Lower lobe of right lung (tissue), 2 donors: ENCODE data around the gene KREMEN2. TPM values are rescaled to one million over a fixed set of nuclear protein-coding genes. Genes with fewer than 3 reads are reported as not detected.

Source experiments
- ATAC-seq, 2 donors: fragments of 200-7000 bp; cut with Tn5 transposase; one replicate each; pipeline ENCODE4 v1.9.1; 2020 to 2022; ENCODE audit warnings: mild to moderate bottlenecking in 2 of 2, moderate library complexity in 2 of 2
- DNase-seq: peaks from one replicate; pipeline ENCODE4 v3.0.0-alpha.2; 2020
- H3K27ac ChIP-seq: fragments of 200-600 bp; one replicate; pipeline ENCODE4 v1.8.0; 2022
- H3K27me3 ChIP-seq: fragments of 200-600 bp; one replicate; pipeline ENCODE4 v1.8.0; 2022; ENCODE audit warnings: low read depth
- H3K36me3 ChIP-seq: fragments of 200-600 bp; one replicate; pipeline ENCODE4 v1.8.0; 2022; ENCODE audit warnings: mild to moderate bottlenecking
- H3K4me1 ChIP-seq: fragments of 200-600 bp; one replicate; pipeline ENCODE4 v1.8.0; 2022
- H3K4me3 ChIP-seq: fragments of 200-600 bp; one replicate; pipeline ENCODE4 v1.8.0; 2022; ENCODE audit warnings: mild to moderate bottlenecking
- H3K9me3 ChIP-seq: fragments of 200-600 bp; one replicate; pipeline ENCODE4 v1.8.0; 2022
- intact Hi-C: fragments of 100-400 bp; cut with DNase I; formaldehyde crosslinking; loops from one replicate; pipeline ENCODE4 v1.11.0; 2022
- total RNA-seq: library from RNA; stranded (reverse); fragmentation: NEBNext Ultra II Directional; extraction: Animal tissue kit (Norgen Biotek cat#: 25700); gene quantifications from one replicate; pipeline ENCODE4 v1.2.1, GENCODE V29; 2021
- TF ChIP-seq, protein P1 (sequence below): fragments of 200-600 bp; IDR thresholded peaks from one replicate; pipeline ENCODE4 v1.8.0; 2022; ENCODE audit warnings: antibody characterized with exemption, mild to moderate bottlenecking
- donor health status: DM: no; HTN: yes; CAD: no; lungs with severe emphysema.

Gene KREMEN2
- total RNA-seq, 1 donor from 2014 or later, result not detected

GRCh38 chr16:2934450-2934849 lies 29.6 kb upstream of the KREMEN2 start:
- intact Hi-C loops, result no loop called here
- no peaks in the 10 kb centered on the region for H3K9me3 ChIP-seq
- peaks cover 88% of the 10 kb centered on the region for H3K36me3 ChIP-seq
- no peak overlapping the region for H3K4me3 ChIP-seq
- H3K27me3 ChIP-seq, result no peaks in the 10 kb centered on the region
- ATAC-seq, result no peak
- TF ChIP-seq, protein P1, sequence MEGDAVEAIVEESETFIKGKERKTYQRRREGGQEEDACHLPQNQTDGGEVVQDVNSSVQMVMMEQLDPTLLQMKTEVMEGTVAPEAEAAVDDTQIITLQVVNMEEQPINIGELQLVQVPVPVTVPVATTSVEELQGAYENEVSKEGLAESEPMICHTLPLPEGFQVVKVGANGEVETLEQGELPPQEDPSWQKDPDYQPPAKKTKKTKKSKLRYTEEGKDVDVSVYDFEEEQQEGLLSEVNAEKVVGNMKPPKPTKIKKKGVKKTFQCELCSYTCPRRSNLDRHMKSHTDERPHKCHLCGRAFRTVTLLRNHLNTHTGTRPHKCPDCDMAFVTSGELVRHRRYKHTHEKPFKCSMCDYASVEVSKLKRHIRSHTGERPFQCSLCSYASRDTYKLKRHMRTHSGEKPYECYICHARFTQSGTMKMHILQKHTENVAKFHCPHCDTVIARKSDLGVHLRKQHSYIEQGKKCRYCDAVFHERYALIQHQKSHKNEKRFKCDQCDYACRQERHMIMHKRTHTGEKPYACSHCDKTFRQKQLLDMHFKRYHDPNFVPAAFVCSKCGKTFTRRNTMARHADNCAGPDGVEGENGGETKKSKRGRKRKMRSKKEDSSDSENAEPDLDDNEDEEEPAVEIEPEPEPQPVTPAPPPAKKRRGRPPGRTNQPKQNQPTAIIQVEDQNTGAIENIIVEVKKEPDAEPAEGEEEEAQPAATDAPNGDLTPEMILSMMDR, result no peak
- DNase-seq, result no peak
- no peaks in the 10 kb centered on the region for H3K4me1 ChIP-seq
- no peak overlapping the region for H3K27ac ChIP-seq

DNA sequence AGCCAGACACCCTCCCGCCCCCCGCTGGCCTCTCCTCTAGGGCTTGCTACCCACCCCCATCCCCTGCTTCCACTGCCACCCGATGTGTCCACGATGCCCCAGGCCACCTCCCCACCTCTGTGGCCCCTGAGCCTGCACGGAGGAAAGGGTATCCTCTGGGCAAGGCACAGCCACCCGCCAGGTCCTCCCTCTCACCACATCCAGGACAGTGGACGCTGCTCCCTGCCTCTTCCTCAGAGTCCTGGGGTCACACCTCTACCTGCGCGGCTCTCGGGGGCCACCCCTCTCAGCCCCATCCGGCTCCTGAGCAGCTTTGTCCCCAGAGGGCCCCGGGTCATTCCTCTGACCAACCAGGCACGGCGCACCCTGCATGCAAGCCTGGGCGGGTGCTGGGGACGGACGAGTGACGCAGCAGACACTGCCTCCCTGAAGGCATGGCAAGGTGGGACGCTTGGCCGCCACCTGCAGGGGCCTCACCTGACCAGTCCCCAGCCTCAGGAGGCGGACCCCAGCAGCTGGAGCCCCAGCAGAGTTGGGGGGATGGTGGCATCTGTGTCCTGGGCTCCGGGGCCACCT lies 27.6 kb upstream of the KREMEN2 start:
- Histone ChIP-seq H3K4me1 (no peaks in the 10 kb centered on the region), H3K27ac (no peak overlapping the region), H3K4me3 (no peak overlapping the region), H3K36me3 (peaks cover 90% of the 10 kb centered on the region), H3K9me3 (no peaks in the 10 kb centered on the region), H3K27me3 (no peaks in the 10 kb centered on the region)
- TF ChIP-seq, protein P1, result no peak
- DNase-seq (no peak), ATAC-seq (peak in 1 of 2 donors; percentile 17)
- intact Hi-C loops, result no loop called here

DNA sequence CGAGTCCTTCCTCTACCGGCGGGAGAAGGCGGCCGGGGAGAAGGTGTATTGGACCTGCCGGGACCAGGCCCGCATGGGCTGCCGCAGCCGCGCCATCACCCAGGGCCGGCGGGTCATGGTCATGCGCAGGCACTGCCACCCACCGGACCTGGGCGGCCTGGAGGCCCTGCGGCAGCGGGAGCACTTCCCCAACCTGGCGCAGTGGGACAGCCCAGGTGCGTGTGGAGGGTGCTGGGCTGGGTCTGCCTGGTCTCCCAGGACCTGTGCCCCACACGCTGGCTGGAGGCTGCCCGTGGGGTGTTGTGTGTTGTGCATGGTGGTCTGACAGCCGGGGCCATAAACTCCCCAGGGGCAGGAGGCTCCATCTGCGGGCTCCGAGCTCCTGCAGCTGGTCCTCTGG lies 26.9 kb upstream of the KREMEN2 start:
- H3K36me3 ChIP-seq, result peaks cover 97% of the 10 kb centered on the region
- no peaks in the 10 kb centered on the region for H3K9me3 ChIP-seq
- H3K27ac ChIP-seq, result no peak overlapping the region
- no peaks in the 10 kb centered on the region for H3K27me3 ChIP-seq
- ATAC-seq (peak in 1 of 2 donors; percentile 15), DNase-seq (no peak)
- H3K4me3 ChIP-seq, result no peak overlapping the region
- intact Hi-C loops, result no loop called here
- TF ChIP-seq, protein P1, result no peak
- no peaks in the 10 kb centered on the region for H3K4me1 ChIP-seq

DNA sequence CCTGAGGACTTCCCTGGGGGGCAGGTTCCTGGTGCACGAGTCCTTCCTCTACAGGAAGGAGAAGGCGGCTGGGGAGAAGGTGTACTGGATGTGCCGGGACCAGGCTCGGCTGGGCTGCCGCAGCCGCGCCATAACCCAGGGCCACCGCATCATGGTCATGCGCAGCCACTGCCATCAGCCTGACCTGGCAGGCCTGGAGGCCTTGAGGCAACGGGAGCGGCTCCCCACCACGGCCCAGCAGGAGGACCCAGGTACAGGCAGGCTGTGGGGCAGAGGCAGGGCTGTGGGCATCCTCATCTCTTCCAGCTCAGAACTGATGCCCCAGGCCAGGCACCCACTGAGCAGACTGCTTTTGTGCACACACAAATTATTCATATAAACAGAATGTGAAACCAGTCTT lies 25.9 kb upstream of the KREMEN2 start:
- peaks cover 98% of the 10 kb centered on the region for H3K36me3 ChIP-seq
- TF ChIP-seq, protein P1, result no peak
- intact Hi-C loops, result no loop called here
- H3K4me1 ChIP-seq, result no peaks in the 10 kb centered on the region
- DNase-seq, result no peak
- H3K4me3 ChIP-seq, result no peak overlapping the region
- ATAC-seq, result no peak
- H3K27ac ChIP-seq, result no peak overlapping the region
- H3K9me3 ChIP-seq, result no peaks in the 10 kb centered on the region
- H3K27me3 ChIP-seq, result no peaks in the 10 kb centered on the region

- H3K36me3 ChIP-seq, result peaks cover 90% of the 10 kb centered on the region
- H3K4me1 ChIP-seq, result no peaks in the 10 kb centered on the region
- H3K9me3 ChIP-seq, result no peaks in the 10 kb centered on the region
- DNase-seq (no peak), ATAC-seq (no peak)
- TF ChIP-seq, protein P1, result no peak
- no peak overlapping the region for H3K27ac ChIP-seq
- no peak overlapping the region for H3K4me3 ChIP-seq
- H3K27me3 ChIP-seq, result no peaks in the 10 kb centered on the region
- intact Hi-C loops, result no loop called here
Observed at GRCh38 chr16:2939968-2940367, 24.1 kb upstream of the KREMEN2 start.
